SJSA1 (cell line): ENCODE data around the gene TTLL6. TPM values are rescaled to one million over a fixed set of nuclear protein-coding genes. Genes with fewer than 3 reads are reported as not detected.

Experiments used
- DNase-seq, 2 experiments: peaks; one replicate each; pipeline ENCODE4 v3.0.0-alpha.2; 2015 to 2020; ENCODE audit warnings: low spot score in 2 of 2, low read depth in 1 of 2
- H3K27ac ChIP-seq: fragments of 250-450 bp; sonication (Bioruptor Pico); 2 replicates; pipeline ENCODE4 v1.5.1; 2020; ENCODE audit warnings: mild to moderate bottlenecking, moderate library complexity
- H3K27me3 ChIP-seq: fragments of 250-450 bp; sonication (Bioruptor Pico); replicated peaks from 2 replicates; pipeline ENCODE4 v1.5.1; 2020; ENCODE audit warnings: mild to moderate bottlenecking, moderate library complexity
- H3K36me3 ChIP-seq: fragments of 250-450 bp; sonication (Bioruptor Pico); 2 replicates; pipeline ENCODE4 v1.5.1; 2020; ENCODE audit warnings: mild to moderate bottlenecking
- H3K4me1 ChIP-seq: fragments of 250-450 bp; sonication (Bioruptor Pico); replicated peaks from 2 replicates; pipeline ENCODE4 v1.6.1; 2021; ENCODE audit warnings: mild to moderate bottlenecking
- H3K4me3 ChIP-seq: fragments of 250-450 bp; sonication (Bioruptor Pico); 2 replicates; pipeline ENCODE4 v1.5.1; 2020; ENCODE audit warnings: mild to moderate bottlenecking
- H3K9me3 ChIP-seq: fragments of 250-450 bp; sonication (Bioruptor Pico); replicated peaks from 2 replicates; pipeline ENCODE4 v1.5.1; 2020; ENCODE audit warnings: mild to moderate bottlenecking
- total RNA-seq: library from RNA; depleted of rRNA; stranded (reverse); fragments of >200 nt; shearing (Covaris generic); gene quantifications from 2 replicates; pipeline ENCODE4 v1.2.3, GENCODE V29; 2014; rRNA removed

The TTLL6 gene
- total RNA-seq, 1 experiment from 2014 or later: not detected

- H3K36me3 ChIP-seq: no peaks in the 10 kb centered on the region
- DNase-seq: no peak
- peaks cover 74% of the 10 kb centered on the region for H3K27me3 ChIP-seq
Observed at GRCh38 chr17:48715496-48716399, 101.3 kb downstream of the TTLL6 start.

More at GRCh38 chr17:48715496-48716399, 101.3 kb downstream of the TTLL6 start:
- Histone ChIP-seq H3K4me1 (no peaks in the 10 kb centered on the region), H3K27ac (no peak overlapping the region), H3K9me3 (peaks cover 7% of the 10 kb centered on the region), H3K4me3 (no peak overlapping the region)

Other genes with a start within 250 kb of the TTLL6 start
- gene HOXB4, start 238.9 kb downstream of the TTLL6 start, total RNA-seq: 1.2 and 3.2 TPM in 2 replicates
- 1.4 and 5.2 TPM in 2 replicates for gene HOXB3, start 227.0 kb downstream of the TTLL6 start, total RNA-seq
- gene HOXB5, start 223.4 kb downstream of the TTLL6 start, total RNA-seq: 0.05 and 1.2 TPM in 2 replicates
- 4.8 and 7.1 TPM in 2 replicates for gene HOXB6, start 212.2 kb downstream of the TTLL6 start, total RNA-seq
- gene HOXB7, start 206.2 kb downstream of the TTLL6 start, total RNA-seq: 23.0 and 28.4 TPM in 2 replicates
- not detected in 2 replicates for gene HOXB8, start 201.9 kb downstream of the TTLL6 start, total RNA-seq
- 0.11 TPM in 1 of 2 replicates, not detected in the other for gene HOXB9, start 190.9 kb downstream of the TTLL6 start, total RNA-seq
- gene PRAC1, start 94.7 kb downstream of the TTLL6 start, total RNA-seq: not detected in 2 replicates
- not detected in 2 replicates for gene PRAC2, start 94.0 kb downstream of the TTLL6 start, total RNA-seq
- not detected in 2 replicates for gene HOXB13, start 88.5 kb downstream of the TTLL6 start, total RNA-seq
- 48.4 and 55.1 TPM in 2 replicates for gene CALCOCO2, start 13.8 kb upstream of the TTLL6 start, total RNA-seq
- 212 and 215 TPM in 2 replicates for gene ATP5MC1, start 75.6 kb upstream of the TTLL6 start, total RNA-seq
- 109 and 119 TPM in 2 replicates for gene UBE2Z, start 91.2 kb upstream of the TTLL6 start, total RNA-seq
- 212 and 238 TPM in 2 replicates for gene SNF8, start 127.6 kb upstream of the TTLL6 start, total RNA-seq
- gene GIP, start 151.4 kb upstream of the TTLL6 start, total RNA-seq: not detected in 2 replicates
- 5.0 and 8.7 TPM in 2 replicates for gene IGF2BP1, start 180.2 kb upstream of the TTLL6 start, total RNA-seq